ENCODE results near the gene NUB1.
A peak's percentile ranks its signal among the peaks of the same experiment; 100 is the strongest.
"Not testable (repeated sequence)": the region's sequence is repeated elsewhere in the genome, so short reads cannot be mapped to it uniquely, and the experiment has no call there.

Gene NUB1, protein sequence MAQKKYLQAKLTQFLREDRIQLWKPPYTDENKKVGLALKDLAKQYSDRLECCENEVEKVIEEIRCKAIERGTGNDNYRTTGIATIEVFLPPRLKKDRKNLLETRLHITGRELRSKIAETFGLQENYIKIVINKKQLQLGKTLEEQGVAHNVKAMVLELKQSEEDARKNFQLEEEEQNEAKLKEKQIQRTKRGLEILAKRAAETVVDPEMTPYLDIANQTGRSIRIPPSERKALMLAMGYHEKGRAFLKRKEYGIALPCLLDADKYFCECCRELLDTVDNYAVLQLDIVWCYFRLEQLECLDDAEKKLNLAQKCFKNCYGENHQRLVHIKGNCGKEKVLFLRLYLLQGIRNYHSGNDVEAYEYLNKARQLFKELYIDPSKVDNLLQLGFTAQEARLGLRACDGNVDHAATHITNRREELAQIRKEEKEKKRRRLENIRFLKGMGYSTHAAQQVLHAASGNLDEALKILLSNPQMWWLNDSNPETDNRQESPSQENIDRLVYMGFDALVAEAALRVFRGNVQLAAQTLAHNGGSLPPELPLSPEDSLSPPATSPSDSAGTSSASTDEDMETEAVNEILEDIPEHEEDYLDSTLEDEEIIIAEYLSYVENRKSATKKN

DNA sequence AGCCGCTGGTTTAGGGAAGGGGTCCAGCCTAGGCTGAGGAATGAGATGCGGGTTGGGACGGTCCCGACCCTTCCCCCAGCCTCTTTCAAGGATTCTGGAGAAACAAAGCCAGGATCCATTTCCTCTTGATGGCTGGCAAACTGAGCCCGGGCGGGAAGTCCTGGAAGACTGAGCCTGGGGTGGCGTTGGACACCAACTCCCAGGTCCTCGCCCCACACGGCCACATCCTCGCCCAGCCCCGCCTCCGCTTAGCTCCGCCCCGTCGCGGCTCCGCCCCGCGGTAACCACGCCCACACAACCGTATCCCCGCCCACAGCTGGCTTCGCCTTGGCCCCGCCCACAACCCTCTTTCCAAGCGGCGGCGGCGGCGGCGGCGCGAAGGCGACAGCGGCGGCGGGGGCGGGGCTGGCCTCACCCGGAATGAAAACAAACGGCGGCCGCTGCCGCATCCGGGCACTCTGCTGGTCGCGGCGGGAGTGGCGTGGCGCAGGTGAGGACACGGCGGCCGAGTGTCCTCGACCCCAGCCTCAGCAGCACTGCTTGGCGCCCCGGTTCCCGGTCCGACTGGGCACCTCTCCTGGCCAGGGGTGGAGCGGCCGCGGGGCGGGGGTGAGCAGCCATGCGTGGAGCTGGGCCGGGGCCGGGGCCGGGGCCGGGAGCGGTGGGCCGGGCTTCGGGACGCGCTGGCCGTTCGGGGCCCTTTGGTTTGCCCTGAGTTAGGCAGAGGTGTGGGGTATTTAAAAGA is at the start of gene NUB1:
Gene NUB1 (plus strand): TSS at position 456 of the 745 bp plus-strand sequence. CDS start 3,538 bp downstream, outside the sequence.
- H3K27ac ChIP-seq (ENCODE audit: low read depth in 2 of 2, low read length in 2 of 2), result peak within 1 kb of the TSS; percentile 87 to 89
- H3K4me1 ChIP-seq (ENCODE audit: control insufficient read depth in 2 of 2, insufficient read depth in 2 of 2, low read length in 2 of 2), result peaks cover 13 to 16% of the 10 kb centered on the region in 2 donors
- no peaks in the 10 kb centered on the region for H3K27me3 ChIP-seq (ENCODE audit: control insufficient read depth in 2 of 2, insufficient read depth in 2 of 2, low read length in 2 of 2)
- peak within 1 kb of the TSS; percentile 87 to 90 for H3K4me3 ChIP-seq (ENCODE audit: low read length in 2 of 2)
- H3K9ac ChIP-seq (ENCODE audit: low read depth in 1 of 2, low read length in 2 of 2), result peak within 1 kb of the TSS; percentile 71 to 86
- H3K36me3 ChIP-seq (ENCODE audit: control insufficient read depth in 2 of 2, insufficient read depth in 2 of 2, low read length in 2 of 2), result peaks cover 8 to 13% of the 10 kb centered on the region in 2 donors
- H3K9me3 ChIP-seq (ENCODE audit: control insufficient read depth in 2 of 2, low read length in 2 of 2), result no peaks in the 10 kb centered on the region

DNA sequence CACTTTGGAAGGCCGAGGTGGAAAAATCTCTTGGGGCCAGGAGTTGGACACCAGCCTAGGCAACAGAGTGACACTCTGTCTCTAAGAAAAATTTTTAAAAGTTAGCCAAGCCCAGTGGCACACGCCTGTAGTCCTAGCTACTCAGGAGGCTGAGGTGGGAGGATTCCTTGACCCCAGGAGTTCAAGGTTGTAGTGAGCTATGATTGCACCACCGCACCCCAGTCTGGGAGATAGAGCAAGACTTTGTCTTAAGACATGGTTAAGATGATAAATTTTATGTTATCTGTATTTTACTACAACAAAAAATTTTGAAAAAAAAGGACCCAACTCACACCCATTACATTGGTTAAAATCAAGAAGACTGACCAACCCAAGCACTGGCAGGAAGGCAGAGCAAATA is 48.8 kb upstream of the NUB1 start:
- H3K9me3 ChIP-seq (ENCODE audit: control insufficient read depth in 2 of 2, low read length in 2 of 2), result no peaks in the 10 kb centered on the region
- no peak overlapping the region for H3K4me3 ChIP-seq (ENCODE audit: low read length in 2 of 2)
- no peak overlapping the region for H3K27ac ChIP-seq (ENCODE audit: low read depth in 2 of 2, low read length in 2 of 2)
- no peaks in the 10 kb centered on the region for H3K36me3 ChIP-seq (ENCODE audit: control insufficient read depth in 2 of 2, insufficient read depth in 2 of 2, low read length in 2 of 2)
- no peaks in the 10 kb centered on the region for H3K4me1 ChIP-seq (ENCODE audit: control insufficient read depth in 2 of 2, insufficient read depth in 2 of 2, low read length in 2 of 2)
- peaks cover 0 to 11% of the 10 kb centered on the region in 2 donors for H3K27me3 ChIP-seq (ENCODE audit: control insufficient read depth in 2 of 2, insufficient read depth in 2 of 2, low read length in 2 of 2)
- H3K9ac ChIP-seq (ENCODE audit: low read depth in 1 of 2, low read length in 2 of 2), result no peak overlapping the region

DNA sequence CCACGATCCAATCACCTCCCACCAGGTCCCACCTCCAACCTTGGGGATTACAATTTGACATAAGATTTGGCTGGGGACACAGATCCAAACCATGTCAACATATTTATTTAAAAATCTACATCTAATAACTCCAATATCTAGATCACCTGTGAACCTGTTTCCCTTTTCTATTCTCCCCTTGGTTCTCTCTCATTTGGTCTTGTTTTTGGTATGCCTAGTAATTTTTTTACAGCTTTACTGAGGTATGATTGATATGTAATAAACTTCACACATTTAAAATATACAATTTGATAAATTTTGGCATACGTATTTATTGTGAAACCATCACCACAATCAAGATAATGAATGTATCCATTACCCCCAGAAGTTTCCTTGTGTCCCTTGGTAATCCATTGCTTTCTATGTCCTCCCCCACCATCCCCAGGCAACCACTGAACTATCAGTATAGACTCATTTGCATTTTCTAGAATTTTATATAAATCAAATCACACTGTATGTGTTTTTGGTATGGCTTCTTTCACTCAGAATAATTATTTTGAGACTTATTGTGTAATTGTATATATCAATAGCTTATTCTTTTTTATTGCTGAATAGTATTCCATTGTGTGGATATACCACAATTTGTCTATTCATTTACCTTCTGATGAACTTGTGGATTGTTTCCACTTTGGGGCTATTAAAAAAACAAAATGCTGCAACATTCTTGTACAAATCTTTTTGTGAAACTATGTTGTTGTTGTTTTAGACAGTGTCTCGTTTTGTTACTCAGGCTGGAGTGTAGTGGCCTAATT is 45.2 kb upstream of the NUB1 start:
- H3K4me1 ChIP-seq (ENCODE audit: control insufficient read depth in 2 of 2, insufficient read depth in 2 of 2, low read length in 2 of 2), result no peaks in the 10 kb centered on the region
- no peak overlapping the region for H3K27ac ChIP-seq (ENCODE audit: low read depth in 2 of 2, low read length in 2 of 2)
- no peaks in the 10 kb centered on the region for H3K36me3 ChIP-seq (ENCODE audit: control insufficient read depth in 2 of 2, insufficient read depth in 2 of 2, low read length in 2 of 2)
- H3K4me3 ChIP-seq (ENCODE audit: low read length in 2 of 2), result no peak overlapping the region
- H3K9ac ChIP-seq (ENCODE audit: low read depth in 1 of 2, low read length in 2 of 2), result no peak overlapping the region
- no peaks in the 10 kb centered on the region for H3K9me3 ChIP-seq (ENCODE audit: control insufficient read depth in 2 of 2, low read length in 2 of 2)
- peaks cover 0 to 4% of the 10 kb centered on the region in 2 donors for H3K27me3 ChIP-seq (ENCODE audit: control insufficient read depth in 2 of 2, insufficient read depth in 2 of 2, low read length in 2 of 2)

DNA sequence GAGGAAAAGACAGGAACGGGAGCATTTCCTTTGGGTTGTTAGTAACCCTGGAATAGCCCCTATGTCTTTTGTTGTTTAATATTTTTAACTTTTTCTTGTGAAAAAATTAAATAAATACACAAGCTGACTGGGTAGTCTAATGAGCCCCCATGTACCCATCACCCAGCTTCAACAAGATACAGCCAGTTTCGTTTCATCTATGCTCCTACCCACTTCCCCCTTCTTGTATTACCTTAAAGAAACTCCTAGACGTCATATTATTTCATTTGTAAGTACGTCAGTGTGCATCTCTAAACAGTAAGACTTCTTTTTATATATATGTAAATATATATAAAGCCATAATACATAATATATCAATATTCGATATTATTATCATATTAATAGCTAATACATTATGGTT is 42.8 kb upstream of the NUB1 start:
- H3K27ac ChIP-seq (ENCODE audit: low read depth in 2 of 2, low read length in 2 of 2), result no peak overlapping the region
- H3K36me3 ChIP-seq (ENCODE audit: control insufficient read depth in 2 of 2, insufficient read depth in 2 of 2, low read length in 2 of 2), result no peaks in the 10 kb centered on the region
- peaks cover 7 to 9% of the 10 kb centered on the region in 2 donors for H3K27me3 ChIP-seq (ENCODE audit: control insufficient read depth in 2 of 2, insufficient read depth in 2 of 2, low read length in 2 of 2)
- peaks cover 3 to 6% of the 10 kb centered on the region in 2 donors for H3K4me1 ChIP-seq (ENCODE audit: control insufficient read depth in 2 of 2, insufficient read depth in 2 of 2, low read length in 2 of 2)
- no peak overlapping the region for H3K9ac ChIP-seq (ENCODE audit: low read depth in 1 of 2, low read length in 2 of 2)
- no peak overlapping the region for H3K4me3 ChIP-seq (ENCODE audit: low read length in 2 of 2)
- no peaks in the 10 kb centered on the region for H3K9me3 ChIP-seq (ENCODE audit: control insufficient read depth in 2 of 2, low read length in 2 of 2)

DNA sequence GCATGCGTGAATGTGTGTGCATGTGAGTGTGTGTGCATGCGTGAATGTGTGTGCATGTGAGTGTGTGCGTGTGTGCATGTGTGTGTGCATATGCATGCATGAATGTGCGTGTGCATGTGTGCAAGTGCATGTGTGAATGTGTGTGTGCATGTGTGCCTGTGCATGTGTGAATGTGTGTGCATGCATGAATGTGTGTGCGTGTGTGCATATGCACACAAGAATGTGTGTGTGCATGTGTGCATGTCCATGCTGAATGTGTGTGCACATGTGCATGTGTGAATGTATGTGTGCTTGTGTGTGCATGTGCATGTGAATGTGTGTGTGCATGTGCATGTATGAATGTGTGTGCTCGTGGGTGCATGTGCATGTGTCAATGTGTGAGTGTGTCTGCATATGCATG is 42.1 kb upstream of the NUB1 start:
- H3K9me3 ChIP-seq (ENCODE audit: control insufficient read depth in 2 of 2, low read length in 2 of 2), result no peaks in the 10 kb centered on the region
- no peak overlapping the region for H3K4me3 ChIP-seq (ENCODE audit: low read length in 2 of 2)
- no peak overlapping the region for H3K27ac ChIP-seq (ENCODE audit: low read depth in 2 of 2, low read length in 2 of 2)
- H3K4me1 ChIP-seq (ENCODE audit: control insufficient read depth in 2 of 2, insufficient read depth in 2 of 2, low read length in 2 of 2), result peaks cover 4 to 6% of the 10 kb centered on the region in 2 donors
- no peak overlapping the region for H3K9ac ChIP-seq (ENCODE audit: low read depth in 1 of 2, low read length in 2 of 2)
- H3K27me3 ChIP-seq (ENCODE audit: control insufficient read depth in 2 of 2, insufficient read depth in 2 of 2, low read length in 2 of 2), result peaks cover 8 to 10% of the 10 kb centered on the region in 2 donors
- H3K36me3 ChIP-seq (ENCODE audit: control insufficient read depth in 2 of 2, insufficient read depth in 2 of 2, low read length in 2 of 2), result no peaks in the 10 kb centered on the region

DNA sequence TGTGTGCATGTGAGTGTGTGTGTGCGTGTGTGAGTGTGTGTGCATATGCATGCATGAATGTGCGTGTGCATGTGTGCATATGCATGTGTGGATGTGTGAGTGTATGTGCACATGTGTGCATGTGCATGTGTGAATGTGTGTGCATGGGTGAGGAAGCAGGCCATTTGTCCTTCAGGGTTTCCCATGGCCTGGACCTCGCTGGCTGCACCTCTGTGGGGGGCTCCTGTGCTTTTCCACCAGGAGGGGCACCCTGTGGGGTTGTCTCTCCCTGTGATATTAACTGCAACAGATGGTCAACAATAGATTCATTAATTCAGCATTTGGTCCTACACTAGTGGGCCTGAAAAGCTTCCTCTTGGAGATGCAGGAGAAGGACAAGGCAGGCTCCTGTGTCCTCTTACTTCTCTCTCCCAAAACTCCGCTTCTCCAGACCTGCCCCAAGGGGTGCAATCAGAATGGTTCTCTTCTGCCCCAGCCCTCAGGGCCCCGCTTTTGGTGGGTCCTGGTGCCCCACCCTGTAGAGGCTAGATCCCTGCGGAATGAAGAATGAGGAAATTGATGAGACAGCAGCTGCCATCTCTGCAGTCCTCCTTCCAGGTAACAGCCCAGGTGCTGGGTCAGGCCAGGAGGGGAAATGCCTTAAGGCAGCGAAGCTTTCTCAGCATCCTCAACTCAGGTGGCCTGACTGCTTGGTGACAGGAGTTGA is 41.5 kb upstream of the NUB1 start:
- no peak overlapping the region for H3K4me3 ChIP-seq (ENCODE audit: low read length in 2 of 2)
- H3K4me1 ChIP-seq (ENCODE audit: control insufficient read depth in 2 of 2, insufficient read depth in 2 of 2, low read length in 2 of 2), result peaks cover 4 to 6% of the 10 kb centered on the region in 2 donors
- H3K36me3 ChIP-seq (ENCODE audit: control insufficient read depth in 2 of 2, insufficient read depth in 2 of 2, low read length in 2 of 2), result no peaks in the 10 kb centered on the region
- H3K9me3 ChIP-seq (ENCODE audit: control insufficient read depth in 2 of 2, low read length in 2 of 2), result no peaks in the 10 kb centered on the region
- H3K27me3 ChIP-seq (ENCODE audit: control insufficient read depth in 2 of 2, insufficient read depth in 2 of 2, low read length in 2 of 2), result peaks cover 12 to 13% of the 10 kb centered on the region in 2 donors
- H3K27ac ChIP-seq (ENCODE audit: low read depth in 2 of 2, low read length in 2 of 2), result no peak overlapping the region
- no peak overlapping the region for H3K9ac ChIP-seq (ENCODE audit: low read depth in 1 of 2, low read length in 2 of 2)

DNA sequence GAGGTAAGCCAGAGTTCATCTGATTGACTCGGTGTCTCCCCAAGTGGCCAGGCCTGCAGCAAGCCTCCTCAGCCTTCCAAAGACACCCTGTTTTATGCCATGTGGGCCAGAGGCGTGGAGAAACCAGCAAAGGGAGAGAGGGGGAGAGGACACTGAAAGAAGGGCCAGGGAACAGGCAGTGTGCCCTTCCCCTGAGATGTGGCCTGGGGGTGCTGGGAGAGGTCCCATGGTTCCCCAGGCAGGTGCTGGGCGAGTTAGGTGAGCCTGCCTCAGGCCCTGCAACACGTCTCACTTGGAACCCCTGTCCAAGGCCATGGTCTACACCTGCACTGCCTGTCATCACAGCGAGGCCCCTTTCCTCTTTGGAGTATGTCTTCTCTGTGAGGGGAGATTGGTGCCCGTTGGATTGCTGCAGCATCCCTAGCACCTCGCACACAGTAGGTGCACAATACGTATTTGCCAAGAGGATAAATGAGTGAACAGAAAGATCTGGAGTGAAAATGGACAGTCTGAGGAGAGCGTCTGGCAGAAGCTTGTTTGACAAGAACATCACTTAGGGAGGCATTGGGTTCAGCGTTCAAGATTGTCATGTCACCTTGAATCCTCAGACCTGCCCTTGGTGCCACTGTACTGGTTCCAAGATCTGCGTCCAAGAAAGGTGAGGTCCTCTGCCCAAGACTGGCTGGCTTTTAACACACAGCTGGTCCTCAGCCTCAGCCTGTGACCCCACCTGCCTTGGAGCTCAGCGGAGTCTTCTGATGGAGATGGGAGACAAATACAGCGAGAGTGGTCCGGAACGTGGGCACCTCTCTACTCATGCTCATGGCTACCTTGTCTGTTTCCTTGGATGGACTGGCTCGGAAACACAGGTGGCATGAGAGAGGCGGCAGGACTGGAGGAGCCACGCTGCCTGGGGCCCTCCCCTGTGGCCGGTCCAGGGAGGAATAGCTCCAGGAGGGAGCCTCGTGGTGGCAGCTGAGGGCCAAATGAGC is 39.8 kb upstream of the NUB1 start:
- Histone ChIP-seq H3K4me1 (ENCODE audit: control insufficient read depth in 2 of 2, insufficient read depth in 2 of 2, low read length in 2 of 2) (peaks cover 4 to 6% of the 10 kb centered on the region in 2 donors), H3K27ac (ENCODE audit: low read depth in 2 of 2, low read length in 2 of 2) (no peak overlapping the region), H3K9me3 (ENCODE audit: control insufficient read depth in 2 of 2, low read length in 2 of 2) (no peaks in the 10 kb centered on the region), H3K4me3 (ENCODE audit: low read length in 2 of 2) (no peak overlapping the region), H3K9ac (ENCODE audit: low read depth in 1 of 2, low read length in 2 of 2) (no peak overlapping the region), H3K36me3 (ENCODE audit: control insufficient read depth in 2 of 2, insufficient read depth in 2 of 2, low read length in 2 of 2) (no peaks in the 10 kb centered on the region), H3K27me3 (ENCODE audit: control insufficient read depth in 2 of 2, insufficient read depth in 2 of 2, low read length in 2 of 2) (peaks cover 12 to 15% of the 10 kb centered on the region in 2 donors)

DNA sequence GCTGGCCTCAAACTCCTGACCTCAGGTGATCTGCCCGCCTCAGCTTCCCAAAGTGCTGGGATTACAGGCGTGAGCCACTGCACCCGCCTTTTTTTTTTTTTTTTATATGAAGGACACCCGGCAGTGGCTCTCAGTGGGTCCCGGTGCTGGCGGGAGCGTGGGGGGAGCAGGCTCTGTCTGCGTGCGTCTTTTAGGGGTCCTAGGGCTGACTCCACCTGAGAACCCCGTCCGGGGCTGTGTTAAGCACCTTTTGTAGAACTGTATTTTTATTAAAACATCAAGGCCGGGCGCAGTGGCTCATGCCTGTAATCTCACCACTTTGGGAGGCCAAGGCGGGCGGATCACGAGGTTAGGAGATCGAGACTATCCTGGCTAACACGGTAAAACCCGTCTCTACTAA is 37.4 kb upstream of the NUB1 start:
- H3K27me3 ChIP-seq (ENCODE audit: control insufficient read depth in 2 of 2, insufficient read depth in 2 of 2, low read length in 2 of 2), result peaks cover 15 to 19% of the 10 kb centered on the region in 2 donors
- H3K36me3 ChIP-seq (ENCODE audit: control insufficient read depth in 2 of 2, insufficient read depth in 2 of 2, low read length in 2 of 2); H3K4me3 ChIP-seq (ENCODE audit: low read length in 2 of 2): not testable (repeated sequence)

More for the DNA sequence above, 37.4 kb upstream of the NUB1 start:
- H3K9me3 ChIP-seq (ENCODE audit: control insufficient read depth in 2 of 2, low read length in 2 of 2); H3K27ac ChIP-seq (ENCODE audit: low read depth in 2 of 2, low read length in 2 of 2); H3K4me1 ChIP-seq (ENCODE audit: control insufficient read depth in 2 of 2, insufficient read depth in 2 of 2, low read length in 2 of 2); H3K9ac ChIP-seq (ENCODE audit: low read depth in 1 of 2, low read length in 2 of 2): not testable (repeated sequence)
